HepG2 (cell line): ENCODE measurements around the gene KIFC1. TPM values are rescaled to one million over a fixed set of nuclear protein-coding genes. Genes with fewer than 3 reads are reported as not detected.

Experiments used
- ATAC-seq: fragments of 200-7000 bp; cut with Tn5 transposase; 3 replicates; pipeline ENCODE4 v1.9.1; 2020; ENCODE audit warnings: mild to moderate bottlenecking, moderate library complexity
- BruUV-seq: library from RNA; stranded (reverse); fragments of 400-500 nt; replicated peaks from 2 replicates; lab custom pipeline; 2021; lab: Mats Ljungman, UMichigan
- CTCF ChIA-PET: fragments of 300-600 bp; formaldehyde crosslinking; extraction: SDS; loops from one replicate; lab custom pipeline; 2021; ENCODE audit warnings: low total read pairs, inconsistent platforms, low intra/inter-chr PET ratio; lab: Yijun Ruan, JAX
- POLR2A ChIA-PET: fragments of 350-600 bp; sonication (Branson Sonifier 250); formaldehyde crosslinking; loops from one replicate; lab custom pipeline; 2020; ENCODE audit warnings: antibody characterized with exemption, inconsistent platforms; lab: Yijun Ruan, JAX
- DNase-seq: peaks from one replicate; pipeline ENCODE4 v3.0.0-alpha.2; 2015; ENCODE audit warnings: low spot score
- FAIRE-seq: peaks from 3 replicates; lab custom pipeline; 2011; peaks lifted over from hg19 to GRCh38; lab: Jason Lieb, UNC
- H2AFZ ChIP-seq: one replicate; pipeline ENCODE4 v1.6.1; 2011; ENCODE audit warnings: low read length, inconsistent platforms
- H3K27ac ChIP-seq: fragments of 300-600 bp; 3 replicates; pipeline ENCODE4 v1.8.0; 2011; ENCODE audit warnings: mixed run types, mild to moderate bottlenecking, mixed read lengths, low read length, inconsistent platforms; ENCODE audit not compliant: insufficient read depth; ENCODE audit errors: extremely low read length
- H3K27me3 ChIP-seq, 2 experiments: fragments of 200-600 bp in 1 of 2; 2 replicates in 1 of 2; 3 replicates in 1 of 2; pipeline versions ENCODE4 v1.6.0 to v1.8.0; 2011; ENCODE audit warnings: low read length in 2 of 2, mild to moderate bottlenecking in 2 of 2, moderate library complexity in 2 of 2, inconsistent platforms in 1 of 2; ENCODE audit not compliant: insufficient read depth in 2 of 2, control insufficient read depth in 1 of 2
- H3K36me3 ChIP-seq, 2 experiments: fragments of 200-600 bp in 1 of 2; replicated peaks in 1 of 2; 2 replicates in 1 of 2; 3 replicates in 1 of 2; pipeline versions ENCODE4 v1.5.1 to v1.8.0; 2011; ENCODE audit warnings: low read length in 2 of 2, inconsistent platforms in 1 of 2; ENCODE audit not compliant: insufficient read depth in 2 of 2, control insufficient read depth in 1 of 2
- H3K4me1 ChIP-seq: 2 replicates; pipeline ENCODE4 v1.5.1; 2012; ENCODE audit warnings: low read length, inconsistent platforms; ENCODE audit not compliant: insufficient read depth
- H3K4me2 ChIP-seq: 2 replicates; pipeline ENCODE4 v1.6.0; 2011; ENCODE audit warnings: low read depth, low read length, inconsistent platforms
- H3K4me3 ChIP-seq, 3 experiments: fragments of 200-600 bp in 1 of 3; sonication (generic), shearing (Covaris generic) in 1 of 3; replicated peaks in 1 of 3; 2 replicates each; pipeline ENCODE4 v1.5.1; 2011 to 2016; ENCODE audit warnings: low read length in 3 of 3, inconsistent platforms in 2 of 3, low read depth in 2 of 3, mild to moderate bottlenecking in 2 of 3, control low read depth in 1 of 3, mixed read lengths in 1 of 3; ENCODE audit not compliant: insufficient read depth in 1 of 3
- H3K79me2 ChIP-seq: one replicate; pipeline ENCODE4 v1.6.1; 2011; ENCODE audit warnings: low read length, inconsistent platforms; ENCODE audit not compliant: insufficient read depth
- H3K9ac ChIP-seq: 2 replicates; pipeline ENCODE4 v1.6.0; 2011; ENCODE audit warnings: mild to moderate bottlenecking, low read depth, low read length, inconsistent platforms; ENCODE audit not compliant: insufficient read depth
- H3K9me3 ChIP-seq: 2 replicates; pipeline ENCODE4 v1.5.1; 2012; ENCODE audit warnings: mild to moderate bottlenecking, low read length
- H4K20me1 ChIP-seq: 2 replicates; pipeline ENCODE4 v1.6.0; 2011; ENCODE audit warnings: inconsistent platforms, mild to moderate bottlenecking, low read length, moderate library complexity; ENCODE audit not compliant: insufficient read depth
- CC2D1A ChIP-seq: sonication (generic); formaldehyde crosslinking; IDR thresholded peaks from 2 replicates; pipeline ENCODE4 v1.8.1; 2023; ENCODE audit warnings: mild to moderate bottlenecking, missing genetic modification reagents
- CREBL2 ChIP-seq: sonication (generic); formaldehyde crosslinking; IDR thresholded peaks from 2 replicates; pipeline ENCODE4 v1.8.1; 2023; ENCODE audit warnings: missing genetic modification reagents, mild to moderate bottlenecking, borderline replicate concordance
- CREM ChIP-seq, 2 experiments: sonication (generic) in 1 of 2; formaldehyde crosslinking in 1 of 2; IDR thresholded peaks; 2 replicates each; pipeline versions ENCODE4 v1.4.0 to v1.6.1; 2016 to 2020; ENCODE audit warnings: antibody characterized with exemption in 1 of 2, mild to moderate bottlenecking in 1 of 2, missing genetic modification reagents in 1 of 2
- DRAP1 ChIP-seq: IDR thresholded peaks from 2 replicates; pipeline ENCODE4 v1.6.1; 2016; ENCODE audit warnings: missing genetic modification reagents, missing compliant biosample characterization
- FOSL1 ChIP-seq: sonication (generic); formaldehyde crosslinking; IDR thresholded peaks from 2 replicates; pipeline ENCODE4 v1.9.0; 2021; ENCODE audit warnings: missing genetic modification reagents, borderline replicate concordance
- GABPA ChIP-seq, 2 experiments: IDR thresholded peaks; 2 replicates each; pipeline ENCODE4 v1.6.1; 2011 to 2016; ENCODE audit warnings: low read depth in 2 of 2, low read length in 1 of 2, missing biosample characterization in 1 of 2, missing genetic modification characterization in 1 of 2
- GATAD1 ChIP-seq: IDR thresholded peaks from 2 replicates; pipeline ENCODE4 v1.6.1; 2016; ENCODE audit warnings: missing genetic modification reagents, missing compliant biosample characterization
- HNF4G ChIP-seq, 2 experiments: sonication (generic) in 1 of 2; formaldehyde crosslinking in 1 of 2; IDR thresholded peaks; 2 replicates each; pipeline versions ENCODE4 v1.4.0 to v1.6.1; 2011 to 2020; ENCODE audit warnings: borderline replicate concordance in 2 of 2, low read depth in 2 of 2, mild to moderate bottlenecking in 2 of 2, low read length in 1 of 2, missing genetic modification reagents in 1 of 2, moderate library complexity in 1 of 2
- JDP2 ChIP-seq: sonication (generic); formaldehyde crosslinking; IDR thresholded peaks from 2 replicates; pipeline ENCODE4 v1.8.1; 2022; ENCODE audit warnings: missing genetic modification reagents, borderline replicate concordance
- KLF15 ChIP-seq: sonication (generic); formaldehyde crosslinking; IDR thresholded peaks from 2 replicates; pipeline ENCODE4 v1.8.1; 2023; ENCODE audit warnings: borderline replicate concordance, mild to moderate bottlenecking, inconsistent platforms, missing genetic modification reagents, mixed read lengths
- ONECUT2 ChIP-seq: sonication (generic); formaldehyde crosslinking; IDR thresholded peaks from 2 replicates; pipeline ENCODE4 v1.4.0; 2020; ENCODE audit warnings: missing genetic modification reagents
- RFX3 ChIP-seq: IDR thresholded peaks from 2 replicates; pipeline ENCODE4 v1.6.1; 2016; ENCODE audit warnings: missing biosample characterization, missing genetic modification reagents
- SCMH1 ChIP-seq: sonication (generic); formaldehyde crosslinking; IDR thresholded peaks from 2 replicates; pipeline ENCODE4 v1.9.0; 2021; ENCODE audit warnings: missing genetic modification reagents, mild to moderate bottlenecking, borderline replicate concordance
- TBL1XR1 ChIP-seq: fragments of 150-350 bp; IDR thresholded peaks from 2 replicates; pipeline ENCODE4 v1.6.1; 2014; ENCODE audit warnings: borderline replicate concordance, low read length; ENCODE audit not compliant: partially characterized antibody
- YEATS2 ChIP-seq: sonication (generic); formaldehyde crosslinking; IDR thresholded peaks from 2 replicates; pipeline ENCODE4 v1.4.0; 2020; ENCODE audit warnings: missing genetic modification reagents, borderline replicate concordance
- ZNF33A ChIP-seq: sonication (generic); formaldehyde crosslinking; IDR thresholded peaks from 2 replicates; pipeline ENCODE4 v1.5.1; 2020; ENCODE audit warnings: missing genetic modification reagents, mild to moderate bottlenecking, moderate library complexity, borderline replicate concordance
- ZNF432 ChIP-seq: sonication (generic); formaldehyde crosslinking; IDR thresholded peaks from 2 replicates; pipeline ENCODE4 v1.5.0; 2020; ENCODE audit warnings: missing genetic modification reagents, mild to moderate bottlenecking, borderline replicate concordance
- ZNF501 ChIP-seq: sonication (generic); formaldehyde crosslinking; IDR thresholded peaks from 2 replicates; pipeline ENCODE4 v1.5.1; 2020; ENCODE audit warnings: mild to moderate bottlenecking, moderate library complexity, missing genetic modification reagents
- ZNF564 ChIP-seq: sonication (generic); formaldehyde crosslinking; IDR thresholded peaks from 2 replicates; pipeline ENCODE4 v1.8.1; 2023; ENCODE audit warnings: mild to moderate bottlenecking, missing genetic modification reagents
- ZNF576 ChIP-seq: sonication (generic); formaldehyde crosslinking; IDR thresholded peaks from 2 replicates; pipeline ENCODE4 v1.4.0; 2020; ENCODE audit warnings: mild to moderate bottlenecking, missing genetic modification reagents
- ZNF749 ChIP-seq: sonication (generic); formaldehyde crosslinking; IDR thresholded peaks from 2 replicates; pipeline ENCODE4 v1.8.0; 2022; ENCODE audit warnings: mild to moderate bottlenecking, missing genetic modification reagents, moderate library complexity, borderline replicate concordance
- ZSCAN20 ChIP-seq: sonication (generic); formaldehyde crosslinking; IDR thresholded peaks from 2 replicates; pipeline ENCODE4 v1.4.0; 2020; ENCODE audit warnings: missing genetic modification reagents, mild to moderate bottlenecking, borderline replicate concordance
- WGBS: methylation state at CpG from one replicate; pipeline ENCODE4 v1.1.6; 2017; ENCODE audit warnings: low lambda C conversion rate; 5-methylcytosine and 5-hydroxymethylcytosine counted together
- in situ Hi-C: cut with HindIII; loops from 2 replicates; pipeline ENCODE4 v1.10.0; 2017; ENCODE audit warnings: low pct_unique_long_range_greater_than_20kb; ENCODE audit not compliant: extremely low pct_ligation_motif_present
- intact Hi-C: fragments of 100-400 bp; cut with micrococcal nuclease; formaldehyde crosslinking; loops from one replicate; pipeline ENCODE4 v1.10.0; 2022; ENCODE audit not compliant: unreplicated experiment
- polyA plus RNA-seq, 8 experiments: library from polyadenylated mRNA; depleted of rRNA in 3 of 8; stranded (reverse) in 7 of 8; unstranded in 1 of 8; fragments of >200 nt; fragmentation: Illumina TruSeq in 4 of 8; extraction: Trizol in 4 of 8; gene quantifications; 2 replicates each; pipeline versions ENCODE4 v1.2.1 to v1.2.3, GENCODE V29; 2011 to 2016; ENCODE audit warnings: low read depth in 4 of 8, missing spikeins in 1 of 8, mixed read lengths in 1 of 8; ENCODE audit not compliant: insufficient read depth in 1 of 8
- total RNA-seq, 5 experiments: library from RNA; depleted of rRNA; stranded (reverse); fragments of >200 nt; fragmentation: Illumina TruSeq; extraction: Trizol; gene quantifications; 2 replicates each; pipeline ENCODE4 v1.2.3, GENCODE V29; 2016; ENCODE audit warnings: low read depth in 1 of 5

KIFC1 gene
- total and polyA plus RNA-seq, 2 of the 13 experiments (the other 11 are each of a cell fraction or from before 2014, with no cell fraction given) = 25.0 to 45.5 TPM

- Histone ChIP-seq H3K36me3 (peaks cover 23 to 52% of the 10 kb centered on the region in 2 experiments), H3K9me3 (no peaks in the 10 kb centered on the region), H3K4me3 (peak overlapping the region; percentile 45 to 86 (median 85); a peak in 5 of 6 replicates), H3K79me2 (peaks cover 5% of the 10 kb centered on the region), H3K9ac (peak overlapping the region; percentile 82), H3K27ac (peak overlapping the region; percentile 85), H2AFZ (no peak overlapping the region), H3K4me1 (peaks cover 25% of the 10 kb centered on the region), H4K20me1 (no peaks in the 10 kb centered on the region), H3K27me3 (no peaks in the 10 kb centered on the region), H3K4me2 (peak overlapping the region; percentile 82)
- in situ Hi-C loops = loop anchor here (10.0 to 25.0 kb wide), 2 partner anchors 123 to 205 kb away; partner anchors contain the start of genes B3GALT4, HSD17B8, PFDN6 and RGL2
- CTCF ChIA-PET = interaction anchor here (1.3 kb wide), 1 partner anchor 130 kb away, joined by 3 read pairs; no protein-coding TSS in a partner anchor
- POLR2A ChIA-PET = interaction anchor here (0.6 to 2.5 kb wide), 15 partner anchors 8 to 1502 kb away, joined by 3 to 13 read pairs (median 4); partner anchors contain the start of genes CUTA, PFDN6, RPS18 and TAPBP
- FAIRE-seq = peak; percentile 93
- no TSS peak for BruUV-seq
- peak; percentile 94 for ATAC-seq
- whole genome bisulfite sequencing = under 1% methylated on average over 37 of the region's 65 CpGs
- intact Hi-C loops = loop anchor here (1.0 kb wide), 2 partner anchors 8 to 19 kb away; partner anchors contain the start of genes CUTA and KIFC1
- peak; percentile 96 for DNase-seq
- TF ChIP-seq ONECUT2 (CRISPR knock-in tag) (0 out of 2 replicates have a peak, but pooled peaks have one; percentile 6), ZNF33A (CRISPR knock-in tag) (no peak), ZSCAN20 (CRISPR knock-in tag) (0 out of 2 replicates have a peak, but pooled peaks have one; percentile 63), DRAP1 (CRISPR knock-in tag) (peak; percentile 86), CREBL2 (CRISPR knock-in tag) (peak; percentile 83; the same call in 1 of the 2 replicates), CC2D1A (CRISPR knock-in tag) (peak; percentile 98), JDP2 (CRISPR knock-in tag) (peak; percentile 92; the same call in 1 of the 2 replicates), GABPA (IDR thresholded peaks at IDR 0.05; ENCODE audit: low read depth, low read length) (no peak), GABPA (CRISPR knock-in tag; IDR thresholded peaks at IDR 0.05; ENCODE audit: low read depth) (peak; percentile 75; the same call in 1 of the 2 replicates), FOSL1 (CRISPR knock-in tag) (no peak), ZNF432 (no peak), TBL1XR1 (no peak), ZNF576 (CRISPR knock-in tag) (no peak; the same call in 1 of the 2 replicates), YEATS2 (CRISPR knock-in tag) (peak; percentile 93), GATAD1 (CRISPR knock-in tag) (peak; percentile 91), CREM (IDR thresholded peaks at IDR 0.05) (peak; percentile 80), CREM (CRISPR knock-in tag; IDR thresholded peaks at IDR 0.05) (peak; percentile 19; the same call in 1 of the 2 replicates), SCMH1 (no peak), RFX3 (CRISPR knock-in tag) (no peak), HNF4G (IDR thresholded peaks at IDR 0.05; ENCODE audit: borderline replicate concordance, low read depth, low read length) (no peak), HNF4G (CRISPR knock-in tag; IDR thresholded peaks at IDR 0.05; ENCODE audit: borderline replicate concordance, low read depth) (peak; percentile 51; the same call in 1 of the 2 replicates), ZNF501 (peak; percentile 53), KLF15 (no peak), ZNF749 (peak; percentile 99), ZNF564 (peak; percentile 88; the same call in 1 of the 2 replicates)
Observed at GRCh38 chr6:33410050-33410710, 18.6 kb downstream of the KIFC1 start.
